ENCODE data around the gene DCDC2B. TPM values are rescaled to one million over a fixed set of nuclear protein-coding genes. Genes with fewer than 3 reads are reported as not detected.
A peak's percentile ranks its signal among the peaks of the same experiment; 100 is the strongest.

The DCDC2B gene
- total RNA-seq, 1 experiment from 2014 or later: not detected

GRCh38 chr1:32204943-32205361 is 3.9 kb upstream of the DCDC2B start:
- peak overlapping the region; percentile 92 to 96 for H3K4me3 Mint-ChIP-seq
- H2AFZ ChIP-seq (ENCODE audit: low read length): no peak overlapping the region

More at GRCh38 chr1:32204943-32205361, 3.9 kb upstream of the DCDC2B start:
- Histone ChIP-seq H2AK5ac (ENCODE audit: insufficient read length, low read length) (no peak overlapping the region), H3K27ac (ENCODE audit: insufficient read length, low read depth, low read length) (no peak overlapping the region), H3K23ac (ENCODE audit: insufficient read length, low read depth, low read length) (no peak overlapping the region), H3K4me1 (ENCODE audit: insufficient read depth, low read length) (peaks cover 4% of the 10 kb centered on the region; the same call in 1 of the 2 replicates), H2BK5ac (ENCODE audit: insufficient read length, low read length) (no peak overlapping the region), H2BK12ac (ENCODE audit: insufficient read length, low read depth, low read length) (no peak overlapping the region), H3K79me1 (ENCODE audit: insufficient read depth, low read depth, low read length, poor library complexity, severe bottlenecking) (no peaks in the 10 kb centered on the region), H3K27me3 (ENCODE audit: insufficient read depth, low read length) (no peaks in the 10 kb centered on the region; the same call in 1 of the 2 replicates), H3K79me2 (ENCODE audit: insufficient read depth, low read length) (no peaks in the 10 kb centered on the region), H2BK20ac (ENCODE audit: low read depth, low read length, poor library complexity, severe bottlenecking) (no peak overlapping the region), H4K8ac (replicated peaks; ENCODE audit: insufficient read length, low read depth, low read length) (no peak overlapping the region), H4K20me1 (ENCODE audit: control insufficient read depth, insufficient read depth, insufficient read length) (no peaks in the 10 kb centered on the region), H3K56ac (ENCODE audit: insufficient read length, low read depth, low read length) (no peak overlapping the region), H3K9ac (ENCODE audit: extremely low read depth, insufficient read length, low read length) (no peak overlapping the region), H3K4me2 (ENCODE audit: insufficient read depth, insufficient read length, low read length) (peak overlapping the region; percentile 58), H3K9me3 (ENCODE audit: control insufficient read depth, low read depth, low read length) (no peaks in the 10 kb centered on the region), H4K91ac (ENCODE audit: insufficient read length, low read depth, low read length) (no peak overlapping the region), H3K23me2 (ENCODE audit: insufficient read length, low read depth, low read length, poor library complexity, severe bottlenecking) (peaks cover 13% of the 10 kb centered on the region), H3K18ac (ENCODE audit: insufficient read length, low read depth, low read length) (peak overlapping the region; percentile 9), H3K4ac (ENCODE audit: low read depth, low read length) (no peak overlapping the region), H3K14ac (ENCODE audit: insufficient read depth, low read length) (no peak overlapping the region), H2BK120ac (ENCODE audit: low read depth, low read length, poor library complexity, severe bottlenecking) (no peak overlapping the region), H3T11ph (ENCODE audit: low read length) (no peak overlapping the region), H2BK15ac (ENCODE audit: low read depth, low read length) (no peak overlapping the region), H4K5ac (ENCODE audit: insufficient read length, low read depth, low read length) (no peak overlapping the region)
- no peak for DNase-seq
- Mint-ChIP-seq H3K4me1 (peaks cover 22 to 28% of the 10 kb centered on the region in 2 experiments), H3K27me3 (ENCODE audit: low read depth) (peaks cover 14% of the 10 kb centered on the region), H3K36me3 (ENCODE audit: insufficient read depth in 1 of 3, low read depth in 3 of 3) (peaks cover 0 to 14% (median 11%) of the 10 kb centered on the region in 3 experiments; a peak in 5 of 7 replicates), H3K9me3 (no peaks in the 10 kb centered on the region), H3K27ac (no peak overlapping the region; a peak in 1 of 7 replicates)
- TF ChIP-seq, protein P1, sequence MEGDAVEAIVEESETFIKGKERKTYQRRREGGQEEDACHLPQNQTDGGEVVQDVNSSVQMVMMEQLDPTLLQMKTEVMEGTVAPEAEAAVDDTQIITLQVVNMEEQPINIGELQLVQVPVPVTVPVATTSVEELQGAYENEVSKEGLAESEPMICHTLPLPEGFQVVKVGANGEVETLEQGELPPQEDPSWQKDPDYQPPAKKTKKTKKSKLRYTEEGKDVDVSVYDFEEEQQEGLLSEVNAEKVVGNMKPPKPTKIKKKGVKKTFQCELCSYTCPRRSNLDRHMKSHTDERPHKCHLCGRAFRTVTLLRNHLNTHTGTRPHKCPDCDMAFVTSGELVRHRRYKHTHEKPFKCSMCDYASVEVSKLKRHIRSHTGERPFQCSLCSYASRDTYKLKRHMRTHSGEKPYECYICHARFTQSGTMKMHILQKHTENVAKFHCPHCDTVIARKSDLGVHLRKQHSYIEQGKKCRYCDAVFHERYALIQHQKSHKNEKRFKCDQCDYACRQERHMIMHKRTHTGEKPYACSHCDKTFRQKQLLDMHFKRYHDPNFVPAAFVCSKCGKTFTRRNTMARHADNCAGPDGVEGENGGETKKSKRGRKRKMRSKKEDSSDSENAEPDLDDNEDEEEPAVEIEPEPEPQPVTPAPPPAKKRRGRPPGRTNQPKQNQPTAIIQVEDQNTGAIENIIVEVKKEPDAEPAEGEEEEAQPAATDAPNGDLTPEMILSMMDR (conservative IDR thresholded peaks at IDR 0.05): no peak
- WGBS (ENCODE audit: extremely low coverage, insufficient read length, low lambda C conversion rate): no CpG with 5 or more reads among the region's 26 CpGs
